ENCODE measurements around the gene CAND2. TPM values are rescaled to one million over a fixed set of nuclear protein-coding genes. Genes with fewer than 3 reads are reported as not detected.

Gene CAND2
- total and polyA plus RNA-seq, 2 donors (not counting 1 experiment from before 2014, with no cell fraction given), result 2.5 to 16.7 TPM

DNA sequence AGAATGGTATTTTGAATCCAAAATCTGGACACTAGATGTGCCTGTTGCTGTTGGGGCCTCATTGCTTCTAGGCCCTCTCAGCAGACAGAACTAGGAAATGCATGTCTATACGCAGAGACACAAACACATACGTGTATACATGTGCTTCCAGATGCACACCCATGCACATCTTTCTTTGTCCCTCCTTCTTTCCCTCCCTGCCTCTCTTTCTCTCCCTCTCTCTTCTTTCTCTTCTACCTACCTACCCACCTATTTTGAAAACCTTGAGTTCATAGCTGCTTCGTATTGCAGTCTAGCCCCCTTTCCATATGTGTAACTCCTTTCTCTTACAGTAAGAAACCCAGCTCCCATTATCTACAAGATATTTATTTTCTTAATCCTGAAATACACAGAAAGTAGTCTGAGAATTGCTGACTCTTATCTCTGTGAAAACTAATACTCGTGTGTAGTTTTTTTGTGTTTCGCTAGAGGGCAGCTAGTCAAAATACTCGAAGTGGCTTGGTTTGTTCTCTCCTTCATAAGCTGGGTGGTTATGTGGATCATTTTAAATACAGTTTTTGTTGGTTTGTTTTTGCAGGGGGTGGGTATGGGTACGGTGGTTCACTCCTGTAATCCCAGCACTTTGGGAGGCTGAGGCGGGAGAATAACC, 26.4 kb downstream of the CAND2 start:
- H3K27me3 ChIP-seq (ENCODE audit: control insufficient read depth, insufficient read depth, low read length), result no peaks in the 10 kb centered on the region
- no peaks in the 10 kb centered on the region for H4K20me1 ChIP-seq (ENCODE audit: control insufficient read depth, extremely low read depth, insufficient read depth, low read length)
- no peak overlapping the region for H3K9ac ChIP-seq (ENCODE audit: insufficient read depth, low read length)
- no peaks in the 10 kb centered on the region for H3K79me2 ChIP-seq (ENCODE audit: control insufficient read depth, insufficient read depth, low read length)
- H2AFZ ChIP-seq (ENCODE audit: low read length), result no peak overlapping the region
- H3K9me3 ChIP-seq (ENCODE audit: control insufficient read depth, insufficient read depth, low read depth, low read length), result no peaks in the 10 kb centered on the region
- H3K4me1 ChIP-seq (ENCODE audit: control insufficient read depth, extremely low read depth, insufficient read depth, low read length), result no peaks in the 10 kb centered on the region
- H3K36me3 ChIP-seq (ENCODE audit: control insufficient read depth, insufficient read depth, low read length), result no peaks in the 10 kb centered on the region
- TF ChIP-seq EZH2 (IDR thresholded peaks at IDR 0.05; ENCODE audit: low read length, missing control alignments), result no peak
- TF ChIP-seq, protein P1, sequence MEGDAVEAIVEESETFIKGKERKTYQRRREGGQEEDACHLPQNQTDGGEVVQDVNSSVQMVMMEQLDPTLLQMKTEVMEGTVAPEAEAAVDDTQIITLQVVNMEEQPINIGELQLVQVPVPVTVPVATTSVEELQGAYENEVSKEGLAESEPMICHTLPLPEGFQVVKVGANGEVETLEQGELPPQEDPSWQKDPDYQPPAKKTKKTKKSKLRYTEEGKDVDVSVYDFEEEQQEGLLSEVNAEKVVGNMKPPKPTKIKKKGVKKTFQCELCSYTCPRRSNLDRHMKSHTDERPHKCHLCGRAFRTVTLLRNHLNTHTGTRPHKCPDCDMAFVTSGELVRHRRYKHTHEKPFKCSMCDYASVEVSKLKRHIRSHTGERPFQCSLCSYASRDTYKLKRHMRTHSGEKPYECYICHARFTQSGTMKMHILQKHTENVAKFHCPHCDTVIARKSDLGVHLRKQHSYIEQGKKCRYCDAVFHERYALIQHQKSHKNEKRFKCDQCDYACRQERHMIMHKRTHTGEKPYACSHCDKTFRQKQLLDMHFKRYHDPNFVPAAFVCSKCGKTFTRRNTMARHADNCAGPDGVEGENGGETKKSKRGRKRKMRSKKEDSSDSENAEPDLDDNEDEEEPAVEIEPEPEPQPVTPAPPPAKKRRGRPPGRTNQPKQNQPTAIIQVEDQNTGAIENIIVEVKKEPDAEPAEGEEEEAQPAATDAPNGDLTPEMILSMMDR (conservative IDR thresholded peaks at IDR 0.05 in 1 of 2, IDR thresholded peaks at IDR 0.05 in 1 of 2; ENCODE audit: low read depth in 1 of 2, low read length in 2 of 2), result peak; percentile 28 to 55
- peak in 1 of 2 donors; percentile 54 for DNase-seq (ENCODE audit: low read depth in 2 of 2)
- no peak overlapping the region for H3K4me2 ChIP-seq (ENCODE audit: extremely low read depth, insufficient read depth, low read length)
- no peak overlapping the region for H3K4me3 ChIP-seq (replicated peaks in 1 of 4; ENCODE audit: control extremely low read depth in 1 of 4, insufficient read depth in 1 of 4, low read depth in 3 of 4, low read length in 4 of 4)
- no peak overlapping the region for H3K27ac ChIP-seq (ENCODE audit: insufficient read depth, low read length)

- no peaks in the 10 kb centered on the region for H3K4me1 ChIP-seq (ENCODE audit: control insufficient read depth, extremely low read depth, insufficient read depth, low read length)
- no peak overlapping the region for H3K4me2 ChIP-seq (ENCODE audit: extremely low read depth, insufficient read depth, low read length)
- TF ChIP-seq, protein P1 (conservative IDR thresholded peaks at IDR 0.05 in 1 of 2, IDR thresholded peaks at IDR 0.05 in 1 of 2; ENCODE audit: low read depth in 1 of 2, low read length in 2 of 2), result no peak
- no peak for TF ChIP-seq EZH2 (IDR thresholded peaks at IDR 0.05; ENCODE audit: low read length, missing control alignments)
- H3K36me3 ChIP-seq (ENCODE audit: control insufficient read depth, insufficient read depth, low read length), result no peaks in the 10 kb centered on the region
- no peaks in the 10 kb centered on the region for H3K27me3 ChIP-seq (ENCODE audit: control insufficient read depth, insufficient read depth, low read length)
- no peaks in the 10 kb centered on the region for H4K20me1 ChIP-seq (ENCODE audit: control insufficient read depth, extremely low read depth, insufficient read depth, low read length)
- H3K9ac ChIP-seq (ENCODE audit: insufficient read depth, low read length), result no peak overlapping the region
- H3K4me3 ChIP-seq (replicated peaks in 1 of 4; ENCODE audit: control extremely low read depth in 1 of 4, insufficient read depth in 1 of 4, low read depth in 3 of 4, low read length in 4 of 4), result no peak overlapping the region
- H3K79me2 ChIP-seq (ENCODE audit: control insufficient read depth, insufficient read depth, low read length), result no peaks in the 10 kb centered on the region
- DNase-seq (ENCODE audit: low read depth in 2 of 2), result no peak
- no peaks in the 10 kb centered on the region for H3K9me3 ChIP-seq (ENCODE audit: control insufficient read depth, insufficient read depth, low read depth, low read length)
- no peak overlapping the region for H2AFZ ChIP-seq (ENCODE audit: low read length)
- H3K27ac ChIP-seq (ENCODE audit: insufficient read depth, low read length), result no peak overlapping the region
Observed at GRCh38 chr3:12824299-12824698, 27.8 kb downstream of the CAND2 start.

DNA sequence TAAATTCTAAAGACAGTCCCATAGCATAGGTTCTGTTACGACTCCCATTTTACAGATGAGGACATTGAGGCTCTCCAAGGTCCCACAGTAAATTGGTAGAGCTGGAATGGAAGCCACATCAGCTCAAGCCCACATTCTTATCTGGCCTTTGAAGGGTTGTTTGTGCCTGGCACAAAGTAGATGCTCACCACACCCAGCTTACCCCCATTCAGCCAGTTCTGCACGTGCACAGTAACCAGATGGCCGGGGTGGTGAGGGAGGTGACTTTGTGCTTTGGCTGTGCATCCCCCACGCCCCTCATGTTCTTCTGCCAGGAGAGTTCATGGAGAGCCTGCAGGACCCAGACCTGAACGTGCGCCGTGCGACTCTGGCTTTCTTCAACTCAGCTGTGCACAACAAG, 28.7 kb downstream of the CAND2 start:
- Histone ChIP-seq H3K27me3 (ENCODE audit: control insufficient read depth, insufficient read depth, low read length) (no peaks in the 10 kb centered on the region), H3K27ac (ENCODE audit: insufficient read depth, low read length) (no peak overlapping the region), H3K9me3 (ENCODE audit: control insufficient read depth, insufficient read depth, low read depth, low read length) (no peaks in the 10 kb centered on the region), H2AFZ (ENCODE audit: low read length) (no peak overlapping the region), H3K4me1 (ENCODE audit: control insufficient read depth, extremely low read depth, insufficient read depth, low read length) (no peaks in the 10 kb centered on the region), H3K4me2 (ENCODE audit: extremely low read depth, insufficient read depth, low read length) (no peak overlapping the region), H3K79me2 (ENCODE audit: control insufficient read depth, insufficient read depth, low read length) (no peaks in the 10 kb centered on the region), H3K36me3 (ENCODE audit: control insufficient read depth, insufficient read depth, low read length) (no peaks in the 10 kb centered on the region), H3K4me3 (replicated peaks in 1 of 4; ENCODE audit: control extremely low read depth in 1 of 4, insufficient read depth in 1 of 4, low read depth in 3 of 4, low read length in 4 of 4) (no peak overlapping the region), H4K20me1 (ENCODE audit: control insufficient read depth, extremely low read depth, insufficient read depth, low read length) (no peaks in the 10 kb centered on the region), H3K9ac (ENCODE audit: insufficient read depth, low read length) (no peak overlapping the region)
- DNase-seq (ENCODE audit: low read depth in 2 of 2), result no peak
- TF ChIP-seq, protein P1 (conservative IDR thresholded peaks at IDR 0.05 in 1 of 2, IDR thresholded peaks at IDR 0.05 in 1 of 2; ENCODE audit: low read depth in 1 of 2, low read length in 2 of 2), result no peak
- no peak for TF ChIP-seq EZH2 (IDR thresholded peaks at IDR 0.05; ENCODE audit: low read length, missing control alignments)

All from fibroblast of lung (primary cell).